ENCODE measurements around the gene PRSS36. TPM values are rescaled to one million over a fixed set of nuclear protein-coding genes. Genes with fewer than 3 reads are reported as not detected.

PRSS36 gene
- total and polyA plus RNA-seq, 9 of the 15 experiments (the other 6 are each of a cell fraction or from before 2014, with no cell fraction given): 0.09 to 1.2 (median 0.54) TPM; not detected in 2

DNA sequence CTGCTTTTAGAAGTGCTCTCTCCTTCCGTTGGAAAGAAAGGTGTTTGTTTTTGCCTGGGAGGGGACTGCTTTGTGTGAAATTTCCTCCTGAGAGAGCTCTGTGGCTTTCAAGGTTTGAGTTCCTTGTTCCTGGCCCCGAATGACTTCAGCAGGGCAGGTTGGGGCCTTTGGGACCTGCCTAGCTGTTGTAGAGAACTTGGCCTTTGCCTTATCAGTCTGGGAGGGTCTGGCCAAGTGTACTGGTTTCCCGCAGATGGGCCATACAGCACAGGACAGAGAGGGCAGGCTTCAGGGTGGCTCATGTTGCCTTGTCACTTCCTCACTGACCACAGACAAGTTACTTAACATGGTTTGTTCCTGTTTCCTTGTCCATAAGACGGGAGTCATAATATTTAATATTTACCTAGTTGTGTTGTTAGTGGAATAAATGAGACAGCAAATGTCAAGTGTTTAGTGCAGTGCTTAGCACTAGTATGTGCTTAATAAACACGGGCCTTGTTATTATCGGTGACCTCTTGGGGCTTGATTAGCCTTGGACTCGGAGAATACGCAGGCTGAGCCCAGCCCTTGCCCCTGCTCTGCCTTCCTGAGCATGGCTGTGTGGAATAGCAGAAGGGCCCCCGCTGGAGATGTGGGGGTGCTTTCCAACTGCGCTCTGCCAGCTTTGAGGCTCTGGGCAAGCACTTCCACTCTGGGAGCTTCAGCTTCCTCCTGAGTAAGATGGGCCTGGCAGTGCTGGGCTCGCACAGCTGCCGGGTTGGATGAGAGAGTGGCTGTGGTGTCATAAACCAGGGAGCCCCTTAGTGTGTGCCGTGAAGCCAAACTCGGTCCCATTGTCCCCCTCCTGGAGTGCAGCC lies 20.9 kb downstream of the PRSS36 start (continued):
- TF ChIP-seq, protein P1, sequence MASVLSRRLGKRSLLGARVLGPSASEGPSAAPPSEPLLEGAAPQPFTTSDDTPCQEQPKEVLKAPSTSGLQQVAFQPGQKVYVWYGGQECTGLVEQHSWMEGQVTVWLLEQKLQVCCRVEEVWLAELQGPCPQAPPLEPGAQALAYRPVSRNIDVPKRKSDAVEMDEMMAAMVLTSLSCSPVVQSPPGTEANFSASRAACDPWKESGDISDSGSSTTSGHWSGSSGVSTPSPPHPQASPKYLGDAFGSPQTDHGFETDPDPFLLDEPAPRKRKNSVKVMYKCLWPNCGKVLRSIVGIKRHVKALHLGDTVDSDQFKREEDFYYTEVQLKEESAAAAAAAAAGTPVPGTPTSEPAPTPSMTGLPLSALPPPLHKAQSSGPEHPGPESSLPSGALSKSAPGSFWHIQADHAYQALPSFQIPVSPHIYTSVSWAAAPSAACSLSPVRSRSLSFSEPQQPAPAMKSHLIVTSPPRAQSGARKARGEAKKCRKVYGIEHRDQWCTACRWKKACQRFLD (CRISPR knock-in tag; IDR thresholded peaks at IDR 0.05): peak; percentile 57
- TF ChIP-seq TCF3 (CRISPR knock-in tag; IDR thresholded peaks at IDR 0.05) (peak; percentile 83), ZNF324 (CRISPR knock-in tag; IDR thresholded peaks at IDR 0.05) (no peak), KLF6 (CRISPR knock-in tag; IDR thresholded peaks at IDR 0.05; ENCODE audit: borderline replicate concordance) (peak; percentile 19; the same call in 1 of the 2 replicates), MTA2 (IDR thresholded peaks at IDR 0.05; ENCODE audit: low read depth) (no peak), ILF3 (IDR thresholded peaks at IDR 0.05; ENCODE audit: borderline replicate concordance) (no peak), PURB (CRISPR knock-in tag; IDR thresholded peaks at IDR 0.05; ENCODE audit: low read depth) (no peak), STAG1 (CRISPR knock-in tag; IDR thresholded peaks at IDR 0.05; ENCODE audit: borderline replicate concordance) (no peak), ZKSCAN1 (IDR thresholded peaks at IDR 0.05; ENCODE audit: low read depth, low read length) (no peak; the same call in 1 of the 2 replicates), SP1 (CRISPR knock-in tag; IDR thresholded peaks at IDR 0.05) (peak; percentile 45; the same call in 1 of the 2 replicates), FOXA1 (IDR thresholded peaks at IDR 0.05; ENCODE audit: borderline replicate concordance) (no peak), ZNF24 (IDR thresholded peaks at IDR 0.05) (no peak), MTF1 (CRISPR knock-in tag; IDR thresholded peaks at IDR 0.05; ENCODE audit: borderline replicate concordance) (no peak), ZNF699 (CRISPR knock-in tag; IDR thresholded peaks at IDR 0.05; ENCODE audit: insufficient replicate concordance) (no peak), POLR2AphosphoS2 (IDR thresholded peaks at IDR 0.05; ENCODE audit: low read length) (no peak), XRCC4 (IDR thresholded peaks at IDR 0.05; ENCODE audit: extremely low read depth, insufficient read depth, insufficient read length) (no peak), GATAD2B (IDR thresholded peaks at IDR 0.05; ENCODE audit: borderline replicate concordance) (no peak), MIER1 (IDR thresholded peaks at IDR 0.05; ENCODE audit: low read depth) (no peak), NCOA6 (IDR thresholded peaks at IDR 0.05) (no peak), RAD21 (CRISPR knock-in tag; conservative IDR thresholded peaks at IDR 0.05 in 1 of 2, IDR thresholded peaks at IDR 0.05 in 1 of 2) (peak in 1 of 2 experiments; percentile 30; a peak in 1 of 4 replicates), EP300 (IDR thresholded peaks at IDR 0.05; ENCODE audit: low read length) (peak; percentile 55; the same call in 1 of the 2 replicates)
- TF ChIP-seq, protein P2, sequence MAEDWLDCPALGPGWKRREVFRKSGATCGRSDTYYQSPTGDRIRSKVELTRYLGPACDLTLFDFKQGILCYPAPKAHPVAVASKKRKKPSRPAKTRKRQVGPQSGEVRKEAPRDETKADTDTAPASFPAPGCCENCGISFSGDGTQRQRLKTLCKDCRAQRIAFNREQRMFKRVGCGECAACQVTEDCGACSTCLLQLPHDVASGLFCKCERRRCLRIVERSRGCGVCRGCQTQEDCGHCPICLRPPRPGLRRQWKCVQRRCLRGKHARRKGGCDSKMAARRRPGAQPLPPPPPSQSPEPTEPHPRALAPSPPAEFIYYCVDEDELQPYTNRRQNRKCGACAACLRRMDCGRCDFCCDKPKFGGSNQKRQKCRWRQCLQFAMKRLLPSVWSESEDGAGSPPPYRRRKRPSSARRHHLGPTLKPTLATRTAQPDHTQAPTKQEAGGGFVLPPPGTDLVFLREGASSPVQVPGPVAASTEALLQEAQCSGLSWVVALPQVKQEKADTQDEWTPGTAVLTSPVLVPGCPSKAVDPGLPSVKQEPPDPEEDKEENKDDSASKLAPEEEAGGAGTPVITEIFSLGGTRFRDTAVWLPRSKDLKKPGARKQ (CRISPR knock-in tag; IDR thresholded peaks at IDR 0.05): no peak
- TF ChIP-seq, protein P3, sequence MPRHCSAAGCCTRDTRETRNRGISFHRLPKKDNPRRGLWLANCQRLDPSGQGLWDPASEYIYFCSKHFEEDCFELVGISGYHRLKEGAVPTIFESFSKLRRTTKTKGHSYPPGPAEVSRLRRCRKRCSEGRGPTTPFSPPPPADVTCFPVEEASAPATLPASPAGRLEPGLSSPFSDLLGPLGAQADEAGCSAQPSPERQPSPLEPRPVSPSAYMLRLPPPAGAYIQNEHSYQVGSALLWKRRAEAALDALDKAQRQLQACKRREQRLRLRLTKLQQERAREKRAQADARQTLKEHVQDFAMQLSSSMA (CRISPR knock-in tag; IDR thresholded peaks at IDR 0.05): no peak
- TF ChIP-seq, protein P4, sequence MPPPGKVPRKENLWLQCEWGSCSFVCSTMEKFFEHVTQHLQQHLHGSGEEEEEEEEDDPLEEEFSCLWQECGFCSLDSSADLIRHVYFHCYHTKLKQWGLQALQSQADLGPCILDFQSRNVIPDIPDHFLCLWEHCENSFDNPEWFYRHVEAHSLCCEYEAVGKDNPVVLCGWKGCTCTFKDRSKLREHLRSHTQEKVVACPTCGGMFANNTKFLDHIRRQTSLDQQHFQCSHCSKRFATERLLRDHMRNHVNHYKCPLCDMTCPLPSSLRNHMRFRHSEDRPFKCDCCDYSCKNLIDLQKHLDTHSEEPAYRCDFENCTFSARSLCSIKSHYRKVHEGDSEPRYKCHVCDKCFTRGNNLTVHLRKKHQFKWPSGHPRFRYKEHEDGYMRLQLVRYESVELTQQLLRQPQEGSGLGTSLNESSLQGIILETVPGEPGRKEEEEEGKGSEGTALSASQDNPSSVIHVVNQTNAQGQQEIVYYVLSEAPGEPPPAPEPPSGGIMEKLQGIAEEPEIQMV (tag; conservative IDR thresholded peaks at IDR 0.05; ENCODE audit: low read depth): no peak

Data from K562 (cell line).